ENCODE measurements around the gene EIF4E3. TPM values are rescaled to one million over a fixed set of nuclear protein-coding genes. Genes with fewer than 3 reads are reported as not detected.
A peak's percentile ranks its signal among the peaks of the same experiment; 100 is the strongest.

Gene EIF4E3
- total RNA-seq, 6 donors from 2014 or later = 7.3 to 40.2 (median 21.2) TPM

- Histone ChIP-seq H3K4me3 (no peak overlapping the region), H3K36me3 (peaks cover 0 to 10% (median 3%) of the 10 kb centered on the region in 4 donors), H3K9me3 (no peaks in the 10 kb centered on the region), H3K27ac (no peak overlapping the region), H3K4me1 (peaks cover 18 to 43% (median 23%) of the 10 kb centered on the region in 4 donors), H3K27me3 (no peaks in the 10 kb centered on the region)
- ATAC-seq (ENCODE audit: low FRiP score in 2 of 2) (no peak), DNase-seq (no peak)
- TF ChIP-seq EP300 (IDR thresholded peaks at IDR 0.05) (no peak), POLR2AphosphoS5 (IDR thresholded peaks at IDR 0.05) (no peak), POLR2A (IDR thresholded peaks at IDR 0.05) (no peak), CTCF (IDR thresholded peaks at IDR 0.05) (no peak)
- 69 to 70% methylated on average over 5 of the region's 5 CpGs for WGBS, 2 donors
Measured at GRCh38 chr3:71707595-71707994, 17.6 kb downstream of the EIF4E3 start.

DNA sequence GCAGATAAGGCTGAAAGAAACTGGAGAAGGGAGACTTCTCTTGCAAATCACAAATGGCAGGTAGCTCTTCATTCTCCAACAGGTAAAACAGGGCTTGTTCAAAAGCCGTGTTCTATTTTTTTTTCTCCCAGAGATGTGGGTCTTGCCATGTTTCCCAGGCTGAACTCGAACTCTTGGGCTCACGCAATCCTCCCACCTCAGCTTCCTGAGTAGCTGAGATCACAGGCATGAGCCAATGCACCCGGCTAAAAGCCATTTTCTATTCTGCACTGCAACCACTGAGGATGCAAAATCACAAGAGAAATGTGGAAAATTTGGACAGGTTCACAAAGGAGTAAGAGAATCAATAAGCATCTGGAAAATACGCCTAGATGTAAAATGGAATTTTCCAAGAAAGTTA, 19.5 kb downstream of the EIF4E3 start:
- Histone ChIP-seq H3K36me3 (peaks cover 0 to 10% (median 3%) of the 10 kb centered on the region in 4 donors), H3K27me3 (no peaks in the 10 kb centered on the region), H3K27ac (no peak overlapping the region), H3K9me3 (no peaks in the 10 kb centered on the region), H3K4me1 (peaks cover 17 to 41% (median 32%) of the 10 kb centered on the region in 4 donors), H3K4me3 (no peak overlapping the region)
- WGBS, 2 donors = 80 to 87% methylated on average over 5 of the region's 5 CpGs
- DNase-seq (no peak), ATAC-seq (ENCODE audit: low FRiP score in 2 of 2) (no peak)
- TF ChIP-seq POLR2A (IDR thresholded peaks at IDR 0.05) (no peak), EP300 (IDR thresholded peaks at IDR 0.05) (no peak), POLR2AphosphoS5 (IDR thresholded peaks at IDR 0.05) (no peak), CTCF (IDR thresholded peaks at IDR 0.05) (no peak)

DNA sequence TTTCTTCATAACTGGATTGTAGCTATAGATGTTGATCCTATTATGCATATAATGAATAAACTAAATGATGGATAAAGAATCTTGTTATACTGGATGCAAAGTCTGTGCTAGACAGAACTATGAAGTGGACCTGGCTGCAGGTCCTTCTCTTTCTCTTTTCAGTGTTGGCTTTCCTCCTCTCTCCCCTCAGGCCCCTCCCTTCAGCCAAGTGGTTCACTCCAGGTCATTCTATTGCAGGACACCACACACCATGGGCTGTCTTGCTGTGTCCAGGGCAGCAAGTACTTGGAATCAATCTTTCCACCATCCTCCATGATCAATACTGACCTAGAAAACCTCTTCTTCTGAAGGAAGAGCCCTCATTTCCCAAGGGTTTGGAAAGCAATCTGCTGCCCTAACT, 20.3 kb downstream of the EIF4E3 start:
- no peak for ATAC-seq (ENCODE audit: low FRiP score in 2 of 2)

GRCh38 chr3:71703797-71704196, 21.4 kb downstream of the EIF4E3 start:
- 35 to 56% methylated on average over 2 of the region's 2 CpGs for WGBS, 2 donors
- no peak overlapping the region for H3K4me3 ChIP-seq
- DNase-seq (no peak), ATAC-seq (ENCODE audit: low FRiP score in 2 of 2) (no peak)
- no peaks in the 10 kb centered on the region for H3K27me3 ChIP-seq
- TF ChIP-seq CTCF (IDR thresholded peaks at IDR 0.05) = no peak
- no peak for TF ChIP-seq EP300 (IDR thresholded peaks at IDR 0.05)
- TF ChIP-seq POLR2AphosphoS5 (IDR thresholded peaks at IDR 0.05) = no peak
- TF ChIP-seq POLR2A (IDR thresholded peaks at IDR 0.05) = no peak
- H3K9me3 ChIP-seq = no peaks in the 10 kb centered on the region
- H3K27ac ChIP-seq = peak overlapping the region in 2 of 4 donors; percentile 13 to 28
- peaks cover 14 to 31% (median 27%) of the 10 kb centered on the region in 4 donors for H3K4me1 ChIP-seq
- H3K36me3 ChIP-seq = peaks cover 0 to 5% (median 0%) of the 10 kb centered on the region in 4 donors

More for the DNA sequence above, 20.3 kb downstream of the EIF4E3 start:
- no peak for DNase-seq
- TF ChIP-seq POLR2A (IDR thresholded peaks at IDR 0.05) (no peak), EP300 (IDR thresholded peaks at IDR 0.05) (no peak), POLR2AphosphoS5 (IDR thresholded peaks at IDR 0.05) (no peak), CTCF (IDR thresholded peaks at IDR 0.05) (no peak)
- H3K36me3 ChIP-seq = peaks cover 0 to 10% (median 1%) of the 10 kb centered on the region in 4 donors
- H3K4me3 ChIP-seq = no peak overlapping the region
- H3K27me3 ChIP-seq = no peaks in the 10 kb centered on the region
- H3K4me1 ChIP-seq = peaks cover 14 to 35% (median 28%) of the 10 kb centered on the region in 4 donors
- H3K27ac ChIP-seq = no peak overlapping the region
- H3K9me3 ChIP-seq = no peaks in the 10 kb centered on the region

All from upper lobe of left lung (tissue), 6 donors.